Astrocyte of the spinal cord (primary cell): ENCODE data around the gene RDH12.
"Not testable (repeated sequence)": the region's sequence is repeated elsewhere in the genome, so short reads cannot be mapped to it uniquely, and the experiment has no call there.

Experiments used
- DNase-seq: peaks from one replicate; pipeline ENCODE4 v3.0.0; 2011; ENCODE audit warnings: low read depth, low spot score
- H3K4me3 ChIP-seq: 2 replicates; pipeline ENCODE4 v1.5.1; 2011; ENCODE audit warnings: low read depth, mild to moderate bottlenecking, low read length, moderate library complexity
- CTCF ChIP-seq: IDR thresholded peaks from 2 replicates; pipeline ENCODE4 v1.5.1; 2012; ENCODE audit warnings: low read depth, mild to moderate bottlenecking, low read length, inconsistent platforms
- in situ Hi-C: cut with HindIII; loops from 2 replicates; pipeline ENCODE4 v1.10.0; 2017; ENCODE audit warnings: low sequenced_read_pairs

The RDH12 gene

DNA sequence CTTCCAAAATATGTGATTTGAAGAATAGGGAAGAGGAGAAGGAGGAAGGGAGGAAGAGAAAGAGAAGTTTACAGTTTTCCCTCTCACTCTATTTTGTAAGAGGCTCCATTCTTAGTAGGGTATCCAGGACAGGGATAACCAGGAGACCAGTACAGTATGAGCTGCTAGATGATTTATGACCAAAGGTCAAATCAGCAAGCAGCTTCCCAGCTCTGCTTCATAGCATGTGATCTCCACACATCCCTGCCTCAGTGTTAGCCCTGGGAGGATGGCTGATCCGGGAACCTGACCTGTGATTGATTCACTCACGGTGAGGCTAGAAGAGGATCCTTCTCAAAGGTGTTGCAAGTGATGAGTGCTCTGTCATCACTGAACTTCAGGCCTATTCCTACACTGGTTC lies 16.6 kb downstream of the RDH12 start:
- H3K4me3 ChIP-seq, result no peak overlapping the region
- no peak for TF ChIP-seq CTCF
- in situ Hi-C loops, result no loop called here

GRCh38 chr14:67719385-67719784 lies 17.7 kb downstream of the RDH12 start:
- not testable (repeated sequence) for DNase-seq

More for the DNA sequence above, 16.6 kb downstream of the RDH12 start:
- no peak for DNase-seq

DNA sequence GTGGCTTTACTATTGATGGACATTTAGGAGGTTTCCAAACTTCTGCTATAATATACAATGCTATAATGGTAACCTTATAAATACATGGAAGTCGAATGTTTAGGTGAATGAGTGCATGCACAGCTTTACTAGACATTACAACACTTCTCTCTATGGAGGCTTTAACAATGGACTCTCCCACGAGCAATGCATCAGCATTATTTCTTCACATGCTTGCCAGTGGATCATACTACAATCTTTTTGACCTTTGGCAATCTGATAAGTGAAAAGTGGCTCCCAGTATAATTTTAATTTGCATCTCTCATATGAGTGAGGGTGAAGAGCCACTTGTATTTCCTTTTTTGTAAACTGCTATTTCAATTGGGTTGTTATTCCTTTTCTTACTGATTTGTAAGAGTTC lies 18.2 kb downstream of the RDH12 start:
- DNase-seq, result no peak
- in situ Hi-C loops, result no loop called here
- no peak for TF ChIP-seq CTCF
- H3K4me3 ChIP-seq, result no peak overlapping the region

More at GRCh38 chr14:67719385-67719784, 17.7 kb downstream of the RDH12 start:
- H3K4me3 ChIP-seq, in situ Hi-C loops: not testable (repeated sequence)

- DNase-seq, result no peak
- TF ChIP-seq CTCF, result no peak
- H3K4me3 ChIP-seq, result no peak overlapping the region
- in situ Hi-C loops, result no loop called here
Measured at GRCh38 chr14:67721875-67722274, 20.2 kb downstream of the RDH12 start.

DNA sequence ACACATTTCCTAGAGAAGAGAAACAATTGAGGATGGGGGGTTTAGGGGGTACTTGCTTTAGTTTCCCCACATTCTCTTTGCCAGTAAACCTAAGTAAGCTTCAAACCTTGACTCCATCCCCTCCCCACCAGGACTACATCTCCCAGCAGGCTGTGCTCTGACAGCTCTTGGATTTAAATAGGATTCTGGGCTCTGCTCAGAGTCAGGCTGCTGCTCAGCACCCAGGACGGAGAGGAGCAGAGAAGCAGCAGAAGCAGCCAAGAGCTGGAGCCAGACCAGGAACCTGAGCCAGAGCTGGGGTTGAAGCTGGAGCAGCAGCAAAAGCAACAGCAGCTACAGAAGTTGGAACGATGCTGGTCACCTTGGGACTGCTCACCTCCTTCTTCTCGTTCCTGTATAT lies 20.6 kb downstream of the RDH12 start:
- H3K4me3 ChIP-seq, result no peak overlapping the region
- TF ChIP-seq CTCF, result no peak
- in situ Hi-C loops, result no loop called here
- peak; percentile 27 for DNase-seq

- no peak for TF ChIP-seq CTCF
- no peak overlapping the region for H3K4me3 ChIP-seq
- in situ Hi-C loops, result no loop called here
- DNase-seq, result no peak
Measured at GRCh38 chr14:67725171-67725570, 23.5 kb downstream of the RDH12 start.

DNA sequence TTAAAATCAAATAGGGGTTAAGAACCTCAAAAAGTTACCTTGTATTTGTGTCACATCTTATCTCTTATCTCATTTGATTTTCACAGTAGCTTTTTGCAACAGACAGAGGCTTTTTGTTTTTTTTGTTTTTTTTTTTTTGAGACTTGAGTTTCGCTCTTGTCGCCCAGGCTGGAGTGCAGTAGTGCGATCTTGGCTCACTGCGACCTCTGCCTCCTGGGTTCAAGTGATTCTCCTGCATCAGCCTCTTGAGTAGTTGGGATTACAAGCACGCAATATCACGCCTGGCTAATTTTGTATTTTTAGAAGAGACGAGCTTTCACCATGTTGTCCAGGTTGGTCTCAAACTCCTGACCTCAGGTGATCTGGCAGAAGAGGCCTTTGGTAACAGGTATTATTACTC lies 25.7 kb downstream of the RDH12 start:
- in situ Hi-C loops, result no loop called here
- TF ChIP-seq CTCF, result no peak
- H3K4me3 ChIP-seq, result no peak overlapping the region
- no peak for DNase-seq
